HG02970 (cell line): ENCODE measurements around the gene VPS9D1.

Experiments used
- ATAC-seq: cut with Tn5 transposase; IDR thresholded peaks from one replicate; pipeline ENCODE4 v1.9.1; 2021; ENCODE audit warnings: mild to moderate bottlenecking, moderate library complexity, moderate number of reproducible peaks; ENCODE audit not compliant: unreplicated experiment, low FRiP score

VPS9D1 gene

GRCh38 chr16:89733322-89733721, 12.6 kb upstream of the VPS9D1 start:
- ATAC-seq, result no peak

- ATAC-seq, result no peak
These were observed 12.2 kb upstream of the VPS9D1 start for GRCh38 chr16:89732918-89733242.

- no peak for ATAC-seq
These were observed 11.6 kb upstream of the VPS9D1 start for GRCh38 chr16:89732142-89732917.

- no peak for ATAC-seq
These were observed 10.0 kb upstream of the VPS9D1 start for GRCh38 chr16:89730610-89731234.

- no peak for ATAC-seq
These were observed 9.3 kb upstream of the VPS9D1 start for GRCh38 chr16:89729863-89730593.

- no peak for ATAC-seq
These were observed 8.6 kb upstream of the VPS9D1 start for GRCh38 chr16:89729293-89729692.

GRCh38 chr16:89727406-89728120, 6.9 kb upstream of the VPS9D1 start:
- ATAC-seq, result no peak

- ATAC-seq, result no peak
These were observed 2.9 kb upstream of the VPS9D1 start for GRCh38 chr16:89723279-89724250.

- no peak for ATAC-seq
These were observed 1.9 kb upstream of the VPS9D1 start for GRCh38 chr16:89722392-89723278.

GRCh38 chr16:89721546-89722391, 1.1 kb upstream of the VPS9D1 start:
- ATAC-seq, result peak; percentile 29

GRCh38 chr16:89720551-89720812, 216 bp downstream of the VPS9D1 start:
- ATAC-seq, result peak; percentile 21

GRCh38 chr16:89717688-89718505, 2.8 kb downstream of the VPS9D1 start:
- no peak for ATAC-seq

GRCh38 chr16:89716916-89717687, 3.6 kb downstream of the VPS9D1 start:
- ATAC-seq, result no peak

- no peak for ATAC-seq
These were observed 4.2 kb downstream of the VPS9D1 start for GRCh38 chr16:89716493-89716892.

- ATAC-seq, result no peak
These were observed 8.4 kb downstream of the VPS9D1 start for GRCh38 chr16:89712274-89712781.

- no peak for ATAC-seq
These were observed 9.0 kb downstream of the VPS9D1 start for GRCh38 chr16:89711601-89712273.
